ENCODE measurements around the gene SURF4.

- no peak for TF ChIP-seq CTCF (IDR thresholded peaks at IDR 0.05; ENCODE audit: low read depth, low read length, poor library complexity, severe bottlenecking)
- TF ChIP-seq EZH2phosphoT487 (IDR thresholded peaks at IDR 0.05; ENCODE audit: borderline replicate concordance, low read length) = no peak
Observed at GRCh38 chr9:133382507-133383141, 6.8 kb upstream of the SURF4 start.
